Tibial nerve (tissue), 4 donors: ENCODE data around the gene INS. TPM values are rescaled to one million over a fixed set of nuclear protein-coding genes. Genes with fewer than 3 reads are reported as not detected.

ENCODE experiments used
- DNase-seq, 2 donors: peaks; one replicate each; pipeline ENCODE4 v3.0.0-alpha.2; 2019; ENCODE audit warnings: low spot score in 2 of 2
- H3K27ac ChIP-seq, 4 donors: fragments of 200-600 bp; sonication (generic) in 3 of 4; one replicate each; pipeline ENCODE4 v1.5.1; 2017 to 2019; ENCODE audit warnings: mild to moderate bottlenecking in 1 of 4
- H3K27me3 ChIP-seq, 2 donors: fragments of 200-600 bp; sonication (generic) in 1 of 2; one replicate each; pipeline versions ENCODE4 v1.5.1 to v1.6.0; 2017 to 2019
- H3K36me3 ChIP-seq, 3 donors: fragments of 200-600 bp; sonication (generic); one replicate each; pipeline ENCODE4 v1.5.1; 2018 to 2019
- H3K4me1 ChIP-seq, 4 donors: fragments of 200-600 bp; sonication (generic) in 3 of 4; one replicate each; pipeline ENCODE4 v1.5.1; 2017 to 2019
- H3K4me3 ChIP-seq, 4 donors: fragments of 200-600 bp; sonication (generic) in 3 of 4; one replicate each; pipeline ENCODE4 v1.5.1; 2017 to 2019; ENCODE audit warnings: mild to moderate bottlenecking in 1 of 4, moderate library complexity in 1 of 4
- H3K9me3 ChIP-seq, 4 donors: fragments of 200-600 bp; sonication (generic) in 3 of 4; one replicate each; pipeline ENCODE4 v1.5.1; 2017 to 2019
- CTCF ChIP-seq, 5 experiments: fragments of 200-600 bp in 3 of 5; fragments of 450-650 bp in 2 of 5; sonication (generic) in 3 of 5; IDR thresholded peaks; one replicate each; pipeline ENCODE4 v1.5.1; 2016 to 2019; ENCODE audit warnings: antibody characterized with exemption in 5 of 5, mild to moderate bottlenecking in 3 of 5, moderate library complexity in 2 of 5
- EP300 ChIP-seq, 2 donors: sonication (generic); formaldehyde crosslinking; IDR thresholded peaks; one replicate each; pipeline ENCODE4 v1.6.1; 2017; ENCODE audit warnings: antibody characterized with exemption in 2 of 2, mild to moderate bottlenecking in 1 of 2
- POLR2A ChIP-seq, 2 donors: fragments of 450-650 bp; IDR thresholded peaks; one replicate each; pipeline ENCODE4 v1.6.1; 2017; ENCODE audit warnings: antibody characterized with exemption in 2 of 2, mild to moderate bottlenecking in 2 of 2, moderate library complexity in 2 of 2
- WGBS, 2 donors: methylation state at CpG; one replicate each; pipeline ENCODE4 v1.1.5; 2018; 5-methylcytosine and 5-hydroxymethylcytosine counted together
- total RNA-seq, 4 donors: library from RNA; depleted of rRNA; stranded (reverse); fragments of >200 nt; gene quantifications; one replicate each; pipeline ENCODE4 v1.1.0, GENCODE V29; 2016

Gene INS
- total RNA-seq, 4 donors from 2014 or later, result 1.8 TPM; not detected in 3

DNA sequence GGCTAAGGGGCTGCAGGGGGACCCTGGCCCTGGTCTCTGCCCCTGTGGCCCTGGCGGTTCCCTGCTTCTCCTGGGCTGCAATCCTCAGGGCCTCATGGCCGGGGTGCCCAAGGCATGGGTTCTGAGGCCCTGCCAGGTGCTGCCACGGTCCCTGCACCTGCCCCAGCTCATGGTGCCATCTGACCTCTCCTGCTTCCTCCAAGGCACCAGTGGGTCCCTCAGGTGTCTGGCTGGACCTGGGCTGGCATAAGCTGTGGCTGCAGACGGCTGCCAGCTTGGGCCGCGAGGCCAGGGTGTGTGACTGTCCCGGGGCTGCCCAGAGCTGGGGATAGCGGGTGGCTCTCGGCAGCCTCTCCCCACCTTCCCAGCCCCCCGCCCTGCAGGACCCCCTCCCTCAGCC lies 2.0 kb downstream of the INS start:
- Histone ChIP-seq H3K4me3 (no peak overlapping the region), H3K36me3 (no peaks in the 10 kb centered on the region), H3K4me1 (no peaks in the 10 kb centered on the region), H3K27ac (no peak overlapping the region), H3K9me3 (no peaks in the 10 kb centered on the region), H3K27me3 (peaks cover 0 to 12% of the 10 kb centered on the region in 2 donors)
- no peak for TF ChIP-seq EP300 (IDR thresholded peaks at IDR 0.05)
- DNase-seq, result no peak
- 50 to 79% methylated on average over 2 to 8 of the region's 10 CpGs for WGBS, 2 donors

- H3K9me3 ChIP-seq, result no peaks in the 10 kb centered on the region
- H3K4me1 ChIP-seq, result no peaks in the 10 kb centered on the region
- H3K27me3 ChIP-seq, result peaks cover 0 to 10% of the 10 kb centered on the region in 2 donors
- WGBS, 2 donors, result 55% methylated on average over 6 of the region's 13 CpGs; no CpG with 5 or more reads in 1 of the 2 donors
- DNase-seq, result no peak
- H3K27ac ChIP-seq, result no peak overlapping the region
- H3K4me3 ChIP-seq, result no peak overlapping the region
- no peak for TF ChIP-seq CTCF (IDR thresholded peaks at IDR 0.05)
- no peak for TF ChIP-seq POLR2A (IDR thresholded peaks at IDR 0.05)
- TF ChIP-seq EP300 (IDR thresholded peaks at IDR 0.05), result no peak
- H3K36me3 ChIP-seq, result no peaks in the 10 kb centered on the region
Measured at GRCh38 chr11:2158296-2158737, 2.7 kb downstream of the INS start.

DNA sequence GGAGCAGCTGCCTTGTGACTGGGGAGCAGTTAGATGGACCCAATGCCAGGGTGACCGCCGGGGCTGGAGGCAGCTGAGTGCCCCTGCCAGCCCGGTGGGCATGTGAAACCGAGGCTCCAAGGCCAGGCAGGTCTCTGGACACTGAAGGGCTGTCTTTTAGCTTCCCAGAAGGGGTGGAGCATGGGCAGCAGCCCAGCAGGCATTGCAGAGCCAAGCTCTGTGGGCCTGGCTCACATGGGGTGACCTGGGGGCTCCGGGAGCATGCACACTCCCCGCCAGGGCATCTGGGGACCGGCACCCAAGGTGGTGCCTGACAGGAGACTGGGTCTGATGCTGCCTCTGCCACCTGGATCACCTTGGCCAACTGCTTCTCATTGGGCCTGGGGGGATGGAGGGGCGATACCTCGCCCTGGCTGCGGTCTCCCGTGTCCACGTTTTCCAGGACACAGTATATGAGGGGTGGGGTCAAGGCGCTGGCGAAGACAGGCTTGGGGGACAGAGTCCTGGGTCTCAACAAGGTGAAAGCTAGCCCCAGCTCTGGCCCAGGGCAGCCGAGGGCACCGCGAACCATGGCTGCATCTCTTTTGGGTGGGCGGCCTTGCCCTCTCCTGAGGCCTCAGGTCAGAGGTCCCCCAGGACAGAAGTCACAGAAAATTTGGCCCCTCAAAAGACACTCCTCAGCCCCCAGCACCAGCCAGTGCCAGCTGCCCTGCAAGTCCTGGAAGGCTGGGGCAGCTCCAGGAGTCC lies 3.5 kb downstream of the INS start:
- H3K27me3 ChIP-seq, result peaks cover 0 to 10% of the 10 kb centered on the region in 2 donors
- TF ChIP-seq CTCF (IDR thresholded peaks at IDR 0.05) (no peak), POLR2A (IDR thresholded peaks at IDR 0.05) (no peak), EP300 (IDR thresholded peaks at IDR 0.05) (no peak)
- 51 to 68% methylated on average over 12 to 16 of the region's 18 CpGs for WGBS, 2 donors

DNA sequence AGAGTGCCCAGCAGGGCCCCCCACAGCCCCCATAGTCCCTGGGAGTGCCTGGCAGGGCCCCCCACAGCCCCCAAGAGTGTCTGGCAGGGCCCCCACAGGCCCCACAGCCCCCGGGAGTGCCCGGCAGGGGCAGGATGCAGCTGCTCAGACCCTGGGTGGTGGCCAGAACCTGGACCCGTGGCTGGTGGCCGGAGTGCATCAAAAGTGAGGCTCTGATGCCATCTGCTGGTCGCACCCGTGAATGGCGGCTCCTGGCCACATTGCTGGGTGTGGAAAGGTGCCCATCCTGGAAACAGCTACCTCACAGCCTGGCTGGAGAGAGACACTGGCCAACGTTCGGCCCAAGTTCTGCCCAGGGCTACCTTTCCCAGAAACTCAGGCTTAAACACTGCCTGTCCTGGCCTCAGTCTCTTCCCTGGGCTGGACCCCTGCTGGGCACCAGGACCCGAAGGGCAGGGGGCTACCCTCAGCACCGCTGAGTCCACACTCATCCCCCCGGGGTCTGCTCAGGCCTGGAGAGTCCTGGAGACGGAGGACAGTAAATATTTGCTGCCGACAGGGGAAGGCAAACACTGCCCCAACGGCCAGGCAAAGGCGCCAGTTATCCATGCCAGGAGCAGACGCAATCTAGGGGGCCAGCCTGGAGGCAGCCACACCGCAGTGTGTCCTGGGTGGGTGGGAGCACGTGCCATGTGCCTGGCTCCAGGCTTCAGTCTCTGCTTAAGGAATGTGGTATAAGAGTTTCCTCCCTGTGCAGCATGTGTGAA lies 4.4 kb downstream of the INS start:
- no peak overlapping the region for H3K4me3 ChIP-seq
- DNase-seq, result peak; percentile 42 to 70
- no peaks in the 10 kb centered on the region for H3K9me3 ChIP-seq
- H3K27me3 ChIP-seq, result peaks cover 0 to 10% of the 10 kb centered on the region in 2 donors
- WGBS, 2 donors, result 36 to 55% methylated on average over 12 to 18 of the region's 19 CpGs
- no peak overlapping the region for H3K27ac ChIP-seq
- H3K4me1 ChIP-seq, result peaks cover 0 to 6% (median 4%) of the 10 kb centered on the region in 4 donors
- no peaks in the 10 kb centered on the region for H3K36me3 ChIP-seq
- TF ChIP-seq CTCF (IDR thresholded peaks at IDR 0.05) (peak; percentile 33 to 86 (median 55)), EP300 (IDR thresholded peaks at IDR 0.05) (no peak)

More for the DNA sequence above, 3.5 kb downstream of the INS start:
- Histone ChIP-seq H3K9me3 (no peaks in the 10 kb centered on the region), H3K36me3 (no peaks in the 10 kb centered on the region), H3K27ac (no peak overlapping the region), H3K4me1 (no peaks in the 10 kb centered on the region), H3K4me3 (no peak overlapping the region)
- no peak for DNase-seq

DNA sequence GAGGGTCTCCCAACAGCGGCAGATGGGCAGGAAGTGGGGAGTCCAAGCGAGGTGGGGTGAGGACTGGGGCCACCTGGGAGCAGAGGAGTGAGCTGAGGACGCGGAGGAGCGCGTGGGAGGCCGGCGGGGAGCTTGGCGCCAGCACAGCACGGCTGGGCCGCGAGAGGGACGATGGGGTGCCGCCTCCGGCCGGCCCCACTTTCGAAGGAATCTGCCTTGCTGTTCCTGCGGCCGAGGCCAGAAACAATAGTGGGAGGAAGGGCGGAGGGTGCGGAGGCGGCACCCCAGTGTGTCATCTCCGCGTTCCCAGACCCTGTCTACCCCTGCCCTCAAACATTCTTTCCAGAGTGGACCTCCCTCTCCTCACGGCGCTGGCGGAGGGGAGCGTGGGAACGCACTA lies 5.5 kb downstream of the INS start:
- WGBS, 2 donors, result 63 to 70% methylated on average over 26 to 29 of the region's 29 CpGs
- H3K27me3 ChIP-seq, result peaks cover 0 to 18% of the 10 kb centered on the region in 2 donors
- DNase-seq, result no peak
- peaks cover 0 to 10% (median 5%) of the 10 kb centered on the region in 4 donors for H3K4me1 ChIP-seq
- no peaks in the 10 kb centered on the region for H3K36me3 ChIP-seq
- no peaks in the 10 kb centered on the region for H3K9me3 ChIP-seq
- H3K27ac ChIP-seq, result no peak overlapping the region
- H3K4me3 ChIP-seq, result no peak overlapping the region
- no peak for TF ChIP-seq EP300 (IDR thresholded peaks at IDR 0.05)
- no peak for TF ChIP-seq POLR2A (IDR thresholded peaks at IDR 0.05)
- TF ChIP-seq CTCF (IDR thresholded peaks at IDR 0.05), result no peak
